Ovary (tissue), 3 donors: ENCODE data around the gene LMTK2.

Source experiments
- EP300 ChIP-seq: sonication (generic); formaldehyde crosslinking; IDR thresholded peaks from one replicate; pipeline ENCODE4 v1.6.1; 2017; ENCODE audit warnings: antibody characterized with exemption
- POLR2A ChIP-seq: fragments of 450-650 bp; IDR thresholded peaks from one replicate; pipeline ENCODE4 v1.6.1; 2017; ENCODE audit warnings: antibody characterized with exemption, mild to moderate bottlenecking, moderate library complexity
- TF ChIP-seq, protein P1 (sequence below), 3 donors: fragments of 450-650 bp in 2 of 3; fragments of 200-600 bp in 1 of 3; IDR thresholded peaks; one replicate each; pipeline versions ENCODE4 v1.5.1 to v1.8.0; 2016 to 2022; ENCODE audit warnings: antibody characterized with exemption in 3 of 3, mild to moderate bottlenecking in 1 of 3
- donor health status: DM: no; HTN: no; CAD: no.

DNA sequence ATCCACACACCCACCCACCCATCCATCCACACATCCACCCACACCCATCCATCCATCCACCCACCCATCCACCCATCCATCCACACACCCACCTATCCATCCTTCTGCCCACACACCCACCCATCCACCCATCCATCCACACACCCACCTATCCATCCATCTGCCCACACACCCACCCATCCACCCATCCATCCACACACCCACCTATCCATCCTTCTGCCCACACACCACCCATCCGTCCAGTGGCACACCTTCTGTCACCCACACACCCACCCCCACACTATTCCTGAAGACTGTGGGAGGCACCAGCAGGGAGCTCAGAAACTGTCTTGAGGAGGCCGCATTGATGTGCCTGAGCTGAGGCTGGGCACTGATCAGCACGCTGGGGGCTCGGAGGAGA, 136.3 kb downstream of the LMTK2 start:
- TF ChIP-seq, protein P1, sequence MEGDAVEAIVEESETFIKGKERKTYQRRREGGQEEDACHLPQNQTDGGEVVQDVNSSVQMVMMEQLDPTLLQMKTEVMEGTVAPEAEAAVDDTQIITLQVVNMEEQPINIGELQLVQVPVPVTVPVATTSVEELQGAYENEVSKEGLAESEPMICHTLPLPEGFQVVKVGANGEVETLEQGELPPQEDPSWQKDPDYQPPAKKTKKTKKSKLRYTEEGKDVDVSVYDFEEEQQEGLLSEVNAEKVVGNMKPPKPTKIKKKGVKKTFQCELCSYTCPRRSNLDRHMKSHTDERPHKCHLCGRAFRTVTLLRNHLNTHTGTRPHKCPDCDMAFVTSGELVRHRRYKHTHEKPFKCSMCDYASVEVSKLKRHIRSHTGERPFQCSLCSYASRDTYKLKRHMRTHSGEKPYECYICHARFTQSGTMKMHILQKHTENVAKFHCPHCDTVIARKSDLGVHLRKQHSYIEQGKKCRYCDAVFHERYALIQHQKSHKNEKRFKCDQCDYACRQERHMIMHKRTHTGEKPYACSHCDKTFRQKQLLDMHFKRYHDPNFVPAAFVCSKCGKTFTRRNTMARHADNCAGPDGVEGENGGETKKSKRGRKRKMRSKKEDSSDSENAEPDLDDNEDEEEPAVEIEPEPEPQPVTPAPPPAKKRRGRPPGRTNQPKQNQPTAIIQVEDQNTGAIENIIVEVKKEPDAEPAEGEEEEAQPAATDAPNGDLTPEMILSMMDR (IDR thresholded peaks at IDR 0.05) = no peak
- TF ChIP-seq POLR2A (no peak), EP300 (no peak)
